Epithelial cell of proximal tubule (primary cell): ENCODE results near the gene COMMD10. TPM values are rescaled to one million over a fixed set of nuclear protein-coding genes. Genes with fewer than 3 reads are reported as not detected.
A peak's percentile ranks its signal among the peaks of the same experiment; 100 is the strongest.
"Not testable (repeated sequence)": the region's sequence is repeated elsewhere in the genome, so short reads cannot be mapped to it uniquely, and the experiment has no call there.

Source experiments
- DNase-seq: peaks from one replicate; pipeline ENCODE4 v3.0.0-alpha.2; 2011; ENCODE audit warnings: low read depth
- H3K4me3 ChIP-seq: 2 replicates; pipeline ENCODE4 v1.5.1; 2011; ENCODE audit warnings: low read depth, mild to moderate bottlenecking, low read length
- total RNA-seq: library from RNA; depleted of rRNA; stranded (reverse); fragments of >200 nt; gene quantifications from 2 replicates; pipeline ENCODE4 v1.2.3, GENCODE V29; 2015
- TF ChIP-seq, protein P1 (sequence below): conservative IDR thresholded peaks from 2 replicates; pipeline ENCODE4 v1.5.1; 2012; ENCODE audit warnings: low read depth, mild to moderate bottlenecking, low read length

The COMMD10 gene
- total RNA-seq, 1 donor from 2014 or later = 32.2 TPM

GRCh38 chr5:116071211-116071610, 13.6 kb upstream of the COMMD10 start:
- no peak for DNase-seq
- TF ChIP-seq, protein P1, sequence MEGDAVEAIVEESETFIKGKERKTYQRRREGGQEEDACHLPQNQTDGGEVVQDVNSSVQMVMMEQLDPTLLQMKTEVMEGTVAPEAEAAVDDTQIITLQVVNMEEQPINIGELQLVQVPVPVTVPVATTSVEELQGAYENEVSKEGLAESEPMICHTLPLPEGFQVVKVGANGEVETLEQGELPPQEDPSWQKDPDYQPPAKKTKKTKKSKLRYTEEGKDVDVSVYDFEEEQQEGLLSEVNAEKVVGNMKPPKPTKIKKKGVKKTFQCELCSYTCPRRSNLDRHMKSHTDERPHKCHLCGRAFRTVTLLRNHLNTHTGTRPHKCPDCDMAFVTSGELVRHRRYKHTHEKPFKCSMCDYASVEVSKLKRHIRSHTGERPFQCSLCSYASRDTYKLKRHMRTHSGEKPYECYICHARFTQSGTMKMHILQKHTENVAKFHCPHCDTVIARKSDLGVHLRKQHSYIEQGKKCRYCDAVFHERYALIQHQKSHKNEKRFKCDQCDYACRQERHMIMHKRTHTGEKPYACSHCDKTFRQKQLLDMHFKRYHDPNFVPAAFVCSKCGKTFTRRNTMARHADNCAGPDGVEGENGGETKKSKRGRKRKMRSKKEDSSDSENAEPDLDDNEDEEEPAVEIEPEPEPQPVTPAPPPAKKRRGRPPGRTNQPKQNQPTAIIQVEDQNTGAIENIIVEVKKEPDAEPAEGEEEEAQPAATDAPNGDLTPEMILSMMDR = no peak

GRCh38 chr5:116075191-116075831, 9.5 kb upstream of the COMMD10 start:
- TF ChIP-seq, protein P1 = no peak
- H3K4me3 ChIP-seq = no peak overlapping the region
- no peak for DNase-seq

More at GRCh38 chr5:116071211-116071610, 13.6 kb upstream of the COMMD10 start:
- no peak overlapping the region for H3K4me3 ChIP-seq

DNA sequence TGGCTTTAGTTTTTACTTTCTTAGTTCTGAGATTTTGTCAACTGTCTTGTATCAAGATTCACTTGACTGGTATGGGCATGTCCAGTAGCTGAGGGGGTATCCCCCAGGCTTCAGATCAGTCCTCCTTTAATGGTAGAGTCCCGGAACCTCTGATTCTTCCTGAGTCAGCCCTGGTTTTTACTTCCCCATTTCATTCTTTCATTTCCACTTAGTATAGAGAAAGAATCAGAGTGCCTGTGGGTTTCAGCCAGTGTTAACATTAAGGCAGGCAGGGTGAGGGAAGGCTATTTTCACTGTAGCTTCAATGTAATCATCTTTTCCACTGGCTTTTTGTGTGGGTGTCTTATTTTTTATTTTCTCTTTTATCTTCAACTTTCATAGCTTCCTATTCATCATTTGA, 8.3 kb upstream of the COMMD10 start:
- TF ChIP-seq, protein P1 = no peak
- no peak for DNase-seq
- no peak overlapping the region for H3K4me3 ChIP-seq

GRCh38 chr5:116078199-116078598, 6.6 kb upstream of the COMMD10 start:
- no peak overlapping the region for H3K4me3 ChIP-seq
- TF ChIP-seq, protein P1 = no peak
- DNase-seq = no peak

DNA sequence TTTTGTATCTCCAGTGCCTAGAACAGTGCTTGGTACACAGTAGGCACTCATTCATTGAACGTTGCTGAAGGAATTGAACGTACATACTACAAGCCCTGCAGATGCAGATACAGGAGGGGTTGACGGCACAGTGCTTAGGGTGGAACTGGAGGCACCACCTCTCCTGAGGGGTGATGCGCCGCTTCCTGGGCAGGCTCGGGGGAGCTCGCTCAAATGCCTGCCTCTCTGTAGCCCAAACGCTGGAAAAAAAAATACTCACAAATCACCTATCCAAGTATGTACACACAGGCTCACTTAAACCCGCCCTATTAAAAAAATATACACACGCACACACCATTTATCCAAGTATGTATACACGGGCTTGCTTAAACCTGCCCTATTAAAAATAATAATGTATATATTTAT, 536 bp upstream of the COMMD10 start:
- no peak for DNase-seq
- H3K4me3 ChIP-seq = peak overlapping the region; percentile 86
- TF ChIP-seq, protein P1 = no peak

- H3K4me3 ChIP-seq = peak overlapping the region; percentile 86
- DNase-seq = not testable (repeated sequence)
These were observed 1.5 kb downstream of the COMMD10 start for GRCh38 chr5:116086309-116086708.

DNA sequence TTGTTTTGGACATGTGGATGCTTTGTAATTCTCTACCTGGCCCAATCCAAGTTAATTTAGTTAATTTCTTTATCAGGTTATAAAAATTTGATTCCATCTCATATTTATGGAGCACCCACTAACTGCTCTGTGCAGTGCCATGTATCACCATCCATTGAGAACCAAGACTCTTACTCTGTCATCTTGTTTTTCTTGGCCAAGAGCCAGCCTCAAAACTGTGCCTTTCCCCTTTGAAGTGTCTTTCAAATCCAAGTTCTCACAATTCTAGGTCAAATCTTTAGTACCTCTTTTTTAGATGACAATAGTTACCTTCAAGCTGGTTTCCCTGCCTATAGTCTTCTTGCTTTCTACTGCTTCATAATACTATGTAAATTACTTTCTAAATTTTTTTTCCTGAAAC, 3.2 kb downstream of the COMMD10 start:
- TF ChIP-seq, protein P1 = no peak
- no peak for DNase-seq

GRCh38 chr5:116090302-116090701, 5.5 kb downstream of the COMMD10 start:
- no peak for DNase-seq
- TF ChIP-seq, protein P1 = no peak
- no peak overlapping the region for H3K4me3 ChIP-seq

More for the DNA sequence above, 3.2 kb downstream of the COMMD10 start:
- H3K4me3 ChIP-seq = no peak overlapping the region
